Liver (tissue), 9 donors: ENCODE results near the gene GARIN5A. TPM values are rescaled to one million over a fixed set of nuclear protein-coding genes. Genes with fewer than 3 reads are reported as not detected.
A peak's percentile ranks its signal among the peaks of the same experiment; 100 is the strongest.

Source experiments
- DNase-seq: peaks from one replicate; pipeline ENCODE4 v3.0.0-alpha.2; 2017; ENCODE audit warnings: low spot score
- H3K27ac ChIP-seq, 2 donors: one replicate each; pipeline ENCODE4 v1.7.0; 2013; ENCODE audit warnings: inconsistent platforms in 2 of 2, low read length in 2 of 2, control low read depth in 1 of 2, low read depth in 1 of 2, mild to moderate bottlenecking in 1 of 2
- H3K27me3 ChIP-seq, 4 donors: one replicate each; pipeline versions ENCODE4 v1.6.1 to v1.7.0; 2013; ENCODE audit warnings: low read length in 3 of 4, inconsistent platforms in 1 of 4, mild to moderate bottlenecking in 1 of 4, moderate library complexity in 1 of 4; ENCODE audit not compliant: control insufficient read depth in 4 of 4, insufficient read depth in 4 of 4
- H3K36me3 ChIP-seq, 4 donors: one replicate each; pipeline versions ENCODE4 v1.6.1 to v1.7.0; 2013; ENCODE audit warnings: low read length in 3 of 4, mild to moderate bottlenecking in 3 of 4, low read depth in 1 of 4, moderate library complexity in 1 of 4; ENCODE audit not compliant: control insufficient read depth in 4 of 4, insufficient read depth in 3 of 4
- H3K4me1 ChIP-seq, 4 donors: one replicate each; pipeline versions ENCODE4 v1.6.1 to v1.7.0; 2013; ENCODE audit warnings: low read length in 3 of 4, mild to moderate bottlenecking in 3 of 4, moderate library complexity in 1 of 4; ENCODE audit not compliant: control insufficient read depth in 4 of 4, insufficient read depth in 4 of 4
- H3K4me3 ChIP-seq, 3 donors: one replicate each; pipeline versions ENCODE4 v1.6.1 to v1.7.0; 2013; ENCODE audit warnings: low read length in 3 of 3, control low read depth in 1 of 3, low read depth in 1 of 3, mild to moderate bottlenecking in 1 of 3
- H3K9ac ChIP-seq, 2 donors: one replicate each; pipeline ENCODE4 v1.7.0; 2013; ENCODE audit warnings: low read length in 2 of 2, mild to moderate bottlenecking in 2 of 2, moderate library complexity in 2 of 2, control low read depth in 1 of 2, low read depth in 1 of 2
- H3K9me3 ChIP-seq, 4 donors: one replicate each; pipeline versions ENCODE4 v1.6.1 to v1.7.0; 2013; ENCODE audit warnings: low read length in 3 of 4; ENCODE audit not compliant: control insufficient read depth in 4 of 4
- CTCF ChIP-seq: fragments of 150-350 bp; IDR thresholded peaks from 2 replicates; pipeline ENCODE4 v1.5.1; 2017; ENCODE audit warnings: improper control_type of control experiment, low read depth, low read length; ENCODE audit not compliant: missing input control
- EGR1 ChIP-seq, 2 donors: IDR thresholded peaks; 2 replicates each; pipeline ENCODE4 v1.6.1; 2016 to 2018; ENCODE audit warnings: antibody characterized with exemption in 2 of 2, low read depth in 2 of 2
- FOXA1 ChIP-seq: IDR thresholded peaks from 2 replicates; pipeline ENCODE4 v1.6.1; 2016; ENCODE audit warnings: antibody characterized with exemption
- FOXA2 ChIP-seq: IDR thresholded peaks from 2 replicates; pipeline ENCODE4 v1.6.1; 2016; ENCODE audit warnings: antibody characterized with exemption
- JUND ChIP-seq, 2 donors: IDR thresholded peaks; 2 replicates each; pipeline ENCODE4 v1.6.1; 2016; ENCODE audit warnings: antibody characterized with exemption in 2 of 2
- NR2F2 ChIP-seq: IDR thresholded peaks from 2 replicates; pipeline ENCODE4 v1.6.1; 2016; ENCODE audit warnings: antibody characterized with exemption
- RAD21 ChIP-seq, 2 donors: IDR thresholded peaks; 2 replicates each; pipeline ENCODE4 v1.6.1; 2016; ENCODE audit warnings: antibody characterized with exemption in 2 of 2, mild to moderate bottlenecking in 2 of 2
- REST ChIP-seq: IDR thresholded peaks from 2 replicates; pipeline ENCODE4 v1.6.1; 2016; ENCODE audit warnings: antibody characterized with exemption, mild to moderate bottlenecking
- RXRA ChIP-seq, 2 donors: IDR thresholded peaks; 2 replicates each; pipeline ENCODE4 v1.6.1; 2017 to 2018; ENCODE audit warnings: antibody characterized with exemption in 2 of 2, mild to moderate bottlenecking in 1 of 2
- SP1 ChIP-seq: IDR thresholded peaks from 2 replicates; pipeline ENCODE4 v1.6.1; 2018; ENCODE audit warnings: antibody characterized with exemption, mild to moderate bottlenecking
- TAF1 ChIP-seq: conservative IDR thresholded peaks from 2 replicates; pipeline ENCODE4 v1.6.1; 2016; ENCODE audit warnings: antibody characterized with exemption, mild to moderate bottlenecking
- YY1 ChIP-seq: IDR thresholded peaks from 2 replicates; pipeline ENCODE4 v1.6.1; 2016; ENCODE audit warnings: antibody characterized with exemption, mild to moderate bottlenecking
- ZBTB33 ChIP-seq: IDR thresholded peaks from 2 replicates; pipeline ENCODE4 v1.6.1; 2016; ENCODE audit warnings: antibody characterized with exemption
- WGBS: extraction: QIAGEN DNeasy Blood & Tissue Kit; methylation state at CpG from one replicate; pipeline ENCODE4 v1.1.7; 2013; 5-methylcytosine and 5-hydroxymethylcytosine counted together
- polyA plus RNA-seq, 2 donors: library from polyadenylated mRNA; stranded (reverse) in 1 of 2; unstranded in 1 of 2; fragments of 200-250 nt in 1 of 2; fragments of >200 nt in 1 of 2; fragmentation: Nextera tagmentation in 1 of 2; extraction: Ambion mirVana in 1 of 2; gene quantifications; one replicate each; pipeline versions ENCODE4 v1.2.1 to v1.2.3, GENCODE V29; 2013 to 2015
- total RNA-seq, 2 donors: library from RNA; depleted of rRNA; stranded (reverse); fragments of >200 nt; gene quantifications; one replicate each; pipeline ENCODE4 v1.2.3, GENCODE V29; 2014
- TF ChIP-seq, protein P1 (sequence below): IDR thresholded peaks from 2 replicates; pipeline ENCODE4 v1.6.1; 2016; ENCODE audit warnings: antibody characterized with exemption
- donor health status: healthy.
- donor health status: healthy.
- donor health status: healthy.
- donor health status: healthy.
- donor health status: healthy.

The GARIN5A gene
- total and polyA plus RNA-seq, 4 donors: 0.42 to 1.7 (median 1.1) TPM

DNA sequence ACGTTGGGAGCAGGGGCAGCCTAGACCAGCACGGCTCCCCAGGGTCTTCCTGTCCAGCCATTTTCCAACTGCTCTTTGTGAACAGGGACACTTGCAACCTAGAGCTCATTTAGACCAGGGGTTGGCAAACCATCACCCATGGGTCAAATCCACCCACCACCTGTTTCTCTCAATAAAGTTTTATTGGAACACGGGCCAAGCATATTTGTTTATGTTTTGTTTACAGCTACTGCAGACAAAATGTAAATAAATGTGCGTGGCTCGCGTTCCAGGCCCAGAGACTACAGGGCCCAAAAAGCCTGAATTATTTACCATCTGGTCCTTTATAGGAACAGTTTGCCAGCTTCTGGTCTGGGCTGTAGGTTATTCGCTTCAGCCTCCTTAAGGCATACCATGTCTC is 13.7 kb downstream of the GARIN5A start:
- WGBS: 81% methylated on average over 7 of the region's 7 CpGs
- Histone ChIP-seq H3K27me3 (peaks cover 0 to 2% (median 0%) of the 10 kb centered on the region in 4 donors), H3K4me3 (no peak overlapping the region), H3K9ac (no peak overlapping the region), H3K36me3 (no peaks in the 10 kb centered on the region), H3K4me1 (no peaks in the 10 kb centered on the region), H3K9me3 (no peaks in the 10 kb centered on the region), H3K27ac (no peak overlapping the region)
- TF ChIP-seq, protein P1, sequence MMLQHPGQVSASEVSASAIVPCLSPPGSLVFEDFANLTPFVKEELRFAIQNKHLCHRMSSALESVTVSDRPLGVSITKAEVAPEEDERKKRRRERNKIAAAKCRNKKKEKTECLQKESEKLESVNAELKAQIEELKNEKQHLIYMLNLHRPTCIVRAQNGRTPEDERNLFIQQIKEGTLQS: no peak
- TF ChIP-seq RXRA (IDR thresholded peaks at IDR 0.05): no peak
- DNase-seq: no peak

DNA sequence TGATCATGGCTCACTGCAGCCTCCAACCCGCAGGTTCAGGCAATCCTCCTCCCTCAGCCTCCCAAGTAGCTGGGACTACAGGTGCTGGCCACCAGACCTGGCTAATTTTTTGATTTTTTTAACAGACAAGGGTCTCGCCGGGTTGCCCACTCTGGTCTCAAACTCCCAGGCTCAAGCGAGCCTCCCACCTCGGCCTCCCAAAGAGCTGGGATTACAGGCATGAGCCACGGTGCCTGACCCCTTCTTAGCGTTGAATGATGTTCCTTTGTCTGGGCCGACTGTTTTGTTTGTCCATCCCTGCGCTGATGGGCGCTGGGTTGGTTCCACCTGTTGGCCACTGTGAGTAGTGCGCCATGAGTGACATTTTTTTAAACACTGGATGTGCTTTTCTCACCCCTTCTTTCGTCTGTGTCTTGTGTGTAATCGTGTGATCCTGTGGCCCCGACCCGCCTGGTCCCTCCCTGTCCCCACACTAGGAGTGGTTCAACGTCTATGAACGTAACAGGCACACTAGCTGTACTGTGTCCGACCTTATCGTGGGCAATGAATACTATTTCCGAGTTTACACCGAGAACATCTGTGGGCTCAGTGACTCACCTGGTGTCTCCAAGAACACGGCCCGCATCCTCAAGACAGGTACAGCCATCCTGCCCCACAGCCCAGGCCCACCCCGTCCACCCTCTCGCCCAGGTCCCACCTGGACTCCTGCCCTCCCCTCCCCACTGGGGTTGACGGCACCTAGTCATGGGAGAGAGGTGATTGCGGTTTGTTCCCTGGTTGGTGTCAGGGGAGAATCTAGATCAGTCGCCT is 15.4 kb downstream of the GARIN5A start:
- WGBS: 28% methylated on average over 28 of the region's 28 CpGs
- peaks cover 0 to 2% (median 0%) of the 10 kb centered on the region in 4 donors for H3K27me3 ChIP-seq
- DNase-seq: peak; percentile 62
- H3K36me3 ChIP-seq: no peaks in the 10 kb centered on the region
- H3K4me1 ChIP-seq: no peaks in the 10 kb centered on the region
- no peak overlapping the region for H3K9ac ChIP-seq
- TF ChIP-seq CTCF (peak; percentile 85), YY1 (no peak), RAD21 (IDR thresholded peaks at IDR 0.05) (peak; percentile 84 to 92), JUND (IDR thresholded peaks at IDR 0.05) (no peak), ZBTB33 (no peak), FOXA1 (no peak), TAF1 (no peak), NR2F2 (no peak), EGR1 (IDR thresholded peaks at IDR 0.05; ENCODE audit: low read depth in 2 of 2) (no peak), SP1 (no peak), RXRA (IDR thresholded peaks at IDR 0.05) (no peak)
- H3K27ac ChIP-seq: no peak overlapping the region
- H3K4me3 ChIP-seq: no peak overlapping the region
- no peaks in the 10 kb centered on the region for H3K9me3 ChIP-seq

- H3K27me3 ChIP-seq: peaks cover 0 to 2% (median 0%) of the 10 kb centered on the region in 4 donors
- H3K9me3 ChIP-seq: no peaks in the 10 kb centered on the region
- H3K4me1 ChIP-seq: no peaks in the 10 kb centered on the region
- no peak for TF ChIP-seq FOXA2
- TF ChIP-seq REST: no peak
- H3K9ac ChIP-seq: no peak overlapping the region
- WGBS: 28% methylated on average over 13 of the region's 13 CpGs
- H3K4me3 ChIP-seq: no peak overlapping the region
- no peaks in the 10 kb centered on the region for H3K36me3 ChIP-seq
- DNase-seq: no peak
- no peak overlapping the region for H3K27ac ChIP-seq
These were observed 16.4 kb downstream of the GARIN5A start for GRCh38 chr19:50460161-50460765.
